ENCODE measurements around the gene FUT4.

- TF ChIP-seq CTCF (IDR thresholded peaks at IDR 0.05; ENCODE audit: poor library complexity) (no peak), EZH2phosphoT487 (IDR thresholded peaks at IDR 0.05; ENCODE audit: low read depth, severe bottlenecking, unreplicated experiment) (no peak)
These were observed 32.6 kb downstream of the FUT4 start for GRCh38 chr11:94576306-94576705.
